ENCODE data around the gene CACNB3. TPM values are rescaled to one million over a fixed set of nuclear protein-coding genes. Genes with fewer than 3 reads are reported as not detected.

Gene CACNB3
- total and polyA plus RNA-seq, 9 of the 15 experiments (the other 6 are each of a cell fraction or from before 2014, with no cell fraction given) = 0.24 to 2.0 (median 1.5) TPM

DNA sequence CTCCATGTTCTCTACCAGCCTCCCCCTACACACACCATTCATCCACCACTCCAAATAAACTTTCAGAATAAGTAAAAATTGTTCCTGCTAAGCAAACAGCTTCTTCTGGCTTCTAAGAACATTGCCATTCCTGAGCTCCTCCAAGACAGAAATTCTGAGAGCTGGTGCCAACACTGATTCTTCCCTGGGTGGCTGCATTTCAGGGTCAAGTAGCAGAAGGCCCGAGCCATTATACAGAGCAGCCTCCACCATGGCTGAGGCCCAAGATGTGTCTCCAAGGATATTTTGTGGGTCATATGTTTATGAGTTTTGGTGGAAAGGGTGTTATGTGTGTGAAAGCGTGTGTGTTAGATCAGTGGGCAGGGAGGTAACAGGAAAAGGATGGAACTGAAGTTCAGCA lies 50.9 kb downstream of the CACNB3 start (continued):
- TF ChIP-seq TAF15 (IDR thresholded peaks at IDR 0.05; ENCODE audit: low read depth, low read length) = no peak

GRCh38 chr12:48873096-48873495 lies 54.8 kb downstream of the CACNB3 start:
- no peak for FAIRE-seq
- Histone ChIP-seq H3K36me3 (ENCODE audit: control insufficient read depth, insufficient read depth, low read length) (no peaks in the 10 kb centered on the region), H4K20me1 (replicated peaks; ENCODE audit: control insufficient read depth, insufficient read depth, low read length) (no peaks in the 10 kb centered on the region), H3K27ac (ENCODE audit: extremely low read depth, low read depth, low read length) (no peak overlapping the region), H3K4me2 (ENCODE audit: insufficient read depth, low read length) (no peak overlapping the region), H3K27me3 (ENCODE audit: control insufficient read depth in 2 of 2, insufficient read depth in 2 of 2, low read length in 2 of 2) (no peaks in the 10 kb centered on the region), H2AFZ (ENCODE audit: low read depth, low read length) (no peak overlapping the region), H3K79me2 (ENCODE audit: control insufficient read depth, insufficient read depth, low read length) (no peaks in the 10 kb centered on the region), H3K4me3 (no peak overlapping the region), H3K4me1 (replicated peaks in 1 of 2; ENCODE audit: control insufficient read depth in 2 of 2, insufficient read depth in 2 of 2, low read length in 2 of 2) (peaks cover 0 to 3% of the 10 kb centered on the region in 2 experiments; a peak in 2 of 5 replicates), H3K9me1 (ENCODE audit: control insufficient read depth, insufficient read depth, low read length) (no peaks in the 10 kb centered on the region), H3K9me3 (replicated peaks; ENCODE audit: control insufficient read depth, insufficient read depth, low read depth, low read length) (no peaks in the 10 kb centered on the region), H3K9ac (ENCODE audit: insufficient read depth in 1 of 2, low read depth in 2 of 2, low read length in 2 of 2) (no peak overlapping the region)
- ATAC-seq = no peak
- DNase-seq (ENCODE audit: extremely low read depth in 1 of 4, low spot score in 3 of 4) = no peak
- intact Hi-C loops (cut with micrococcal nuclease) (no loop called here), in situ Hi-C loops (cut with MboI) (no loop called here)
- 18% methylated on average over 4 of the region's 4 CpGs for WGBS (ENCODE audit: insufficient coverage, low coverage, missing lambda C conversion rate)
- no TSS peak for BruUV-seq (replicated peaks)
- ChIA-PET POLR2A (interaction anchor here (0.7 to 1.8 kb wide), 4 partner anchors 10 to 730 kb away, joined by 3 to 4 read pairs (median 4); no protein-coding TSS in a partner anchor), CTCF (ENCODE audit: low intra/inter-chr PET ratio) (interaction anchor here (0.6 kb wide), 1 partner anchor 243 kb away, joined by 3 read pairs; no protein-coding TSS in a partner anchor)
- TF ChIP-seq DPF2 (IDR thresholded peaks at IDR 0.05) = no peak
- TF ChIP-seq TEAD4 (IDR thresholded peaks at IDR 0.05; ENCODE audit: low read length) = no peak
- no peak for TF ChIP-seq TEAD4 (CRISPR knock-in tag; IDR thresholded peaks at IDR 0.05; ENCODE audit: borderline replicate concordance)
- TF ChIP-seq TFAM (CRISPR knock-in tag; conservative IDR thresholded peaks at IDR 0.05) = no peak
- no peak for TF ChIP-seq MCM2 (IDR thresholded peaks at IDR 0.05; ENCODE audit: low read depth)
- TF ChIP-seq, protein P1, sequence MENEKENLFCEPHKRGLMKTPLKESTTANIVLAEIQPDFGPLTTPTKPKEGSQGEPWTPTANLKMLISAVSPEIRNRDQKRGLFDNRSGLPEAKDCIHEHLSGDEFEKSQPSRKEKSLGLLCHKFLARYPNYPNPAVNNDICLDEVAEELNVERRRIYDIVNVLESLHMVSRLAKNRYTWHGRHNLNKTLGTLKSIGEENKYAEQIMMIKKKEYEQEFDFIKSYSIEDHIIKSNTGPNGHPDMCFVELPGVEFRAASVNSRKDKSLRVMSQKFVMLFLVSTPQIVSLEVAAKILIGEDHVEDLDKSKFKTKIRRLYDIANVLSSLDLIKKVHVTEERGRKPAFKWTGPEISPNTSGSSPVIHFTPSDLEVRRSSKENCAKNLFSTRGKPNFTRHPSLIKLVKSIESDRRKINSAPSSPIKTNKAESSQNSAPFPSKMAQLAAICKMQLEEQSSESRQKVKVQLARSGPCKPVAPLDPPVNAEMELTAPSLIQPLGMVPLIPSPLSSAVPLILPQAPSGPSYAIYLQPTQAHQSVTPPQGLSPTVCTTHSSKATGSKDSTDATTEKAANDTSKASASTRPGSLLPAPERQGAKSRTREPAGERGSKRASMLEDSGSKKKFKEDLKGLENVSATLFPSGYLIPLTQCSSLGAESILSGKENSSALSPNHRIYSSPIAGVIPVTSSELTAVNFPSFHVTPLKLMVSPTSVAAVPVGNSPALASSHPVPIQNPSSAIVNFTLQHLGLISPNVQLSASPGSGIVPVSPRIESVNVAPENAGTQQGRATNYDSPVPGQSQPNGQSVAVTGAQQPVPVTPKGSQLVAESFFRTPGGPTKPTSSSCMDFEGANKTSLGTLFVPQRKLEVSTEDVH (IDR thresholded peaks at IDR 0.05; ENCODE audit: low read depth, partially characterized antibody) = no peak
- TF ChIP-seq NFXL1 (CRISPR knock-in tag; IDR thresholded peaks at IDR 0.05) = no peak
- no peak for TF ChIP-seq ZNF785 (CRISPR knock-in tag; IDR thresholded peaks at IDR 0.05)
- no peak for TF ChIP-seq REST (IDR thresholded peaks at IDR 0.05; ENCODE audit: borderline replicate concordance)
- TF ChIP-seq REST (CRISPR knock-in tag; IDR thresholded peaks at IDR 0.05; ENCODE audit: low read depth) = no peak
- TF ChIP-seq KLF6 (CRISPR knock-in tag; IDR thresholded peaks at IDR 0.05; ENCODE audit: borderline replicate concordance) = no peak
